ENCODE data around the gene ECSCR.
A peak's percentile ranks its signal among the peaks of the same experiment; 100 is the strongest.
"Not testable (repeated sequence)": the region's sequence is repeated elsewhere in the genome, so short reads cannot be mapped to it uniquely, and the experiment has no call there.

ECSCR gene

GRCh38 chr5:139482050-139482889 is 19.7 kb upstream of the ECSCR start, which contains the start of gene STING1:
Gene STING1 (minus strand): TSS chr5:139482758. CDS start chr5:139481704, 1,054 bp downstream.
- Histone ChIP-seq H3K27ac (ENCODE audit: poor library complexity, severe bottlenecking) (peak within 1 kb of the TSS; percentile 93), H3K36me3 (ENCODE audit: low read depth) (peaks cover 15% of the 10 kb centered on the region), H3K9me3 (ENCODE audit: severe bottlenecking) (no peaks in the 10 kb centered on the region), H3K27me3 (ENCODE audit: insufficient read depth, poor library complexity, severe bottlenecking) (no peaks in the 10 kb centered on the region), H3K4me1 (ENCODE audit: insufficient read depth, poor library complexity, severe bottlenecking) (peaks cover 23% of the 10 kb centered on the region), H3K4me3 (ENCODE audit: severe bottlenecking) (peak within 1 kb of the TSS; percentile 28)
- TF ChIP-seq CTCF (IDR thresholded peaks at IDR 0.05; ENCODE audit: poor library complexity, severe bottlenecking): peak; percentile 33
- DNase-seq (ENCODE audit: low spot score) (peak; percentile 97), ATAC-seq (ENCODE audit: low read depth) (peak; percentile 86)

GRCh38 chr5:139481580-139482049 is 19.1 kb upstream of the ECSCR start:
- H3K27ac ChIP-seq (ENCODE audit: poor library complexity, severe bottlenecking): peak overlapping the region; percentile 93
- H3K4me1 ChIP-seq (ENCODE audit: insufficient read depth, poor library complexity, severe bottlenecking): peaks cover 23% of the 10 kb centered on the region
- peak overlapping the region; percentile 28 for H3K4me3 ChIP-seq (ENCODE audit: severe bottlenecking)
- DNase-seq (ENCODE audit: low spot score): no peak
- TF ChIP-seq CTCF (IDR thresholded peaks at IDR 0.05; ENCODE audit: poor library complexity, severe bottlenecking): peak; percentile 59
- H3K27me3 ChIP-seq (ENCODE audit: insufficient read depth, poor library complexity, severe bottlenecking): no peaks in the 10 kb centered on the region
- H3K9me3 ChIP-seq (ENCODE audit: severe bottlenecking): no peaks in the 10 kb centered on the region
- ATAC-seq (ENCODE audit: low read depth): peak; percentile 46
- peaks cover 15% of the 10 kb centered on the region for H3K36me3 ChIP-seq (ENCODE audit: low read depth)

DNA sequence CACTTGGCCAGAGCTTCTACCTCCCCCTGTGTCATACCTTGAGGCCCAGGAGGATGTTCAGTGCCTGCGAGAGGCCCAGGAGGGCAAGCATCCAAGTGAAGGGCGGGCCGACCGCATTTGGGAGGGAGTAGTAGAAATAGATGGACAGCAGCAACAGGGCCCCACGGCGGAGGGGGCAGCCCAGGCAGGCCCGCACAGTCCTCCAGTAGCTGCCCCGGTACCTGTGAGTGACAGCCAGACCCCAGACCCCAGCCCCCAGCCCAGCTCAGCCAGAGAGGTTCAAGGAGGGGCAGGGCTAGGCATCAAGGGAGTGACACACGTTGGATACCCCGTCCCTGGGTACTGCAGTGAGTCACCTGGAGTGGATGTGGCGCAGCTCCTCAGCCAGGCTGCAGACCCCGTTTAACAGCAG is 18.6 kb upstream of the ECSCR start:
- H3K4me1 ChIP-seq (ENCODE audit: insufficient read depth, poor library complexity, severe bottlenecking): peaks cover 23% of the 10 kb centered on the region
- H3K9me3 ChIP-seq (ENCODE audit: severe bottlenecking): no peaks in the 10 kb centered on the region
- peak overlapping the region; percentile 28 for H3K4me3 ChIP-seq (ENCODE audit: severe bottlenecking)
- peaks cover 17% of the 10 kb centered on the region for H3K36me3 ChIP-seq (ENCODE audit: low read depth)
- H3K27me3 ChIP-seq (ENCODE audit: insufficient read depth, poor library complexity, severe bottlenecking): no peaks in the 10 kb centered on the region
- peak overlapping the region; percentile 93 for H3K27ac ChIP-seq (ENCODE audit: poor library complexity, severe bottlenecking)
- peak; percentile 15; the same call in 2 of the 3 replicates for ATAC-seq (ENCODE audit: low read depth)
- DNase-seq (ENCODE audit: low spot score): peak; percentile 75
- no peak for TF ChIP-seq CTCF (IDR thresholded peaks at IDR 0.05; ENCODE audit: poor library complexity, severe bottlenecking)

DNA sequence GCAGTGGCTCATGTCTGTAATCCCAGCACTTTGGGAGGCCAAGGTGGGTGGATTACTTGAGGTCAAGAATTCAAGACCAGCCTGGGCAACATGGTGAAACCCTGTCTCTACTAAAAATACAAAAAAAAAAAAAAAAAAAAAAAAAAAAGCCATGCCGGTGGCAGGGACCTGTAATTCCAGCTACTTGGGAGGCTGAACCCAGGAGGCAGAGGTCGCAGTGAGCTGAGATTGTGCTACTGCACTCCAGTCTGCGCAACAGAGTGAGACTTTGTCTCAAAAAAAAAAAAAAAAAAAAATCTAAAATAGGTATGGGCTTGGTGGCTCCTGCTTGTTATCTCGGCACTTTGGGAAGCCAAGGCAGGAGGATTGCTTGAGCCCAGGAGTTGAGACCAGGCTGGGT is 17.2 kb upstream of the ECSCR start:
- not testable (repeated sequence) for H3K4me3 ChIP-seq (ENCODE audit: severe bottlenecking); H3K27ac ChIP-seq (ENCODE audit: poor library complexity, severe bottlenecking); H3K27me3 ChIP-seq (ENCODE audit: insufficient read depth, poor library complexity, severe bottlenecking); H3K9me3 ChIP-seq (ENCODE audit: severe bottlenecking); DNase-seq (ENCODE audit: low spot score); ATAC-seq (ENCODE audit: low read depth)
- H3K36me3 ChIP-seq (ENCODE audit: low read depth): peaks cover 22% of the 10 kb centered on the region
- H3K4me1 ChIP-seq (ENCODE audit: insufficient read depth, poor library complexity, severe bottlenecking): peaks cover 28% of the 10 kb centered on the region

GRCh38 chr5:139478657-139479423 is 16.3 kb upstream of the ECSCR start:
- ATAC-seq (ENCODE audit: low read depth); H3K27ac ChIP-seq (ENCODE audit: poor library complexity, severe bottlenecking); DNase-seq (ENCODE audit: low spot score); H3K27me3 ChIP-seq (ENCODE audit: insufficient read depth, poor library complexity, severe bottlenecking); H3K4me3 ChIP-seq (ENCODE audit: severe bottlenecking); H3K9me3 ChIP-seq (ENCODE audit: severe bottlenecking): not testable (repeated sequence)
- Histone ChIP-seq H3K4me1 (ENCODE audit: insufficient read depth, poor library complexity, severe bottlenecking) (peaks cover 35% of the 10 kb centered on the region), H3K36me3 (ENCODE audit: low read depth) (peaks cover 22% of the 10 kb centered on the region)
